NCI-H526 (cell line): ENCODE results near the gene EPG5.

ENCODE experiments used
- DNase-seq, 2 experiments: peaks; one replicate each; lab custom pipeline; 2025; lab: John Stamatoyannopoulos, UW

Gene EPG5

GRCh38 chr18:45920367-45920766, 46.8 kb downstream of the EPG5 start:
- DNase-seq = no peak

DNA sequence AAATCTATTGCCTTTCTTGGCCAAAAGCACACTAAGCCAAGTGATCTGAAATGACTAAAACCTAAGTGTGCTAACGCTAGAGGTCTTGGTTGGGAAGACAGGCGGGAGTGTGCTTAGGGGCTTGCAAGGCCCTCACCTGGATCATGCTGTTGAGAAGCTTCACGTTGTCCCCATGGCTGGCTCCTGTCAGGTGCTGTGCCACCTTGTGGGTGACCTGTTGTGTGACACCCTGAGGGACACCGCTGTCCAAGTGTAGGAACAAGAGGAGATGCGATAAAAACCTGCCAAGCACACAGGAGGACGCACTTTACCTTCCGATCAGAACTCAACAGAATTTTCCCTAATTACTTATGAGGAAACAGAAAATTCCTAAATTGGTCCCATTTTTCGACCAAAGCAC, 50.8 kb downstream of the EPG5 start:
- peak in 1 of 2 experiments; percentile 2 for DNase-seq

DNA sequence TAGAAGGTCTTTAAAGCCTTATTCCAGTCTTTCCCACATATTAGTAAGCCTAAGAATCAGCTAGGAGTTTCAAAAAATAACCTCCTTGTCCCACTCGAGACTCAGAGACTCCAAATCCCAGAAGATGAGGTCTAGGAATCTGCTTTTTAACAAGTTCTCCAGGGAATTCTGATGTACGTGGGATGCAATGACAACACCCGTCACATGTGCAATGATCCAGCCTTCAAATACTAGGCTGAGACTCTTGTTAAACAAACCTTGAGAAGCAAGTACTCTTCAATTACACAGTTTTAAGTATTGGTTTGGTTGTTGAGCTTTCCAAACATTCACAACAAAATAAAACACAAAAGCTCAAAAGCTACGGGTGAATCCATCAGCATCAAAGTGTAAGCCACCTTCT, 53.9 kb downstream of the EPG5 start:
- DNase-seq = no peak

GRCh38 chr18:45910405-45911023, 56.6 kb downstream of the EPG5 start:
- DNase-seq = peak in 1 of 2 experiments; percentile 30

DNA sequence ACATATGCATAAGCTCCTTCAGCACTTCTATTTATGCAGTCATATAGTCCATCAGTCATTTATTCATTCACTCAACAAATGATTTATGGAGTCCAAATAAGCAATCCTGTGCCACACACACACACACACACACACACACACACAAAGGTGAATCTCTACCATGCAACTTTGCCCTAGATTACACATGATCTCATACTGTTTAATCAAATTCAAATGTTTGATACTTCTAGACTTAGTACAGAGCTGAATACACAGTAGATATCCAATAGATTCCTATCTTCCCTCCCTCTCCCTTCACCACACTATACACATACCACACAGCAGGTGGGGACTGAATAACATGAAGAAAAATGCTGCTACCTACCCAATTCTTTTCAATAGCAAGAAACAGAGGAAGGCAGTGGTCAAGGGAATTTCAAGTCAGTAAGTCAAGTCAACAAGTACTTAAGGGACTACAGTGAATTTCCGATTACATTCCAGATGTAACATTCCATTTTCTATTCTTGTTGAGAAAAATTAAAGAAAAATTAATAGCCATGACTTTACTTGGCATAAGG, 65.4 kb downstream of the EPG5 start:
- DNase-seq = no peak

- DNase-seq = no peak
Observed at GRCh38 chr18:45900623-45901022, 66.5 kb downstream of the EPG5 start.

DNA sequence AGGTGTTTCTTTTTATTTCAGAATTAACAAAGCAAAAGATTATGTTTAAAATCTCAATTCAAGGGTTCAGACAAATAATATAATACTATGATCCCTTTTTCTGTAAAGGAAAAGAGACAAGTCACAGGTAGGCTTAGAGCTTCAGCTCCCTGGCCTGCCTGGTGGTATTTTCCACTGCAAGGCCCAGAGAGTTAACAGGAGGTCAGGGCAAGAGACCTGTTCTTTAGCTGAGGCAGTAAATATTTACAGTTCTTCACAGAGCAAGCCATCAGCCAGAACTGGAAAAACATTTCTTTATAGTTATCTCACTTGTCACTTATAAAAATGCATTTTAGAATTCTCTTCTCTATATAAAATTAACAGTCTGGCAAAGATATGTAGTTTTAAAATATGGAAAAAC, 70.1 kb downstream of the EPG5 start:
- no peak for DNase-seq

GRCh38 chr18:45896452-45896851, 70.7 kb downstream of the EPG5 start:
- DNase-seq = no peak

- DNase-seq = no peak
Observed at GRCh38 chr18:45895339-45895738, 71.8 kb downstream of the EPG5 start.

DNA sequence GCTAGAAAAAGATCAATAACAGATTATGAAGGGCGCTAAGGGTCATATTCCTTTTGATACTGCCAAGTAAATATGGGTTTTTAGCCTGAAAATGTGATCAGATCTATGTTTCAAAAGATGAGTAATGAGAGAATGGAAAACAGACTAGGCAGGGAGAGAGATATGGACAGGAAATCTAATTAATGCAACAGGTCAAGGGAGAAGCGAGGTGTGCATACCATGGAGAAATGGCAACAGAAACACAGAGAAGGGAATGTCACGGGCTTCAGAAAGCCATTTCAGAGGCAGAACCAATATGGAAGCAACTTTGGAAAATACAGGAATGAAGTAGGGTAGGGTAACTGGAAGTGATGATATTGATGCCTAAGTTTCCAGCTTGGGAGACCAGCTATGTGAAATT, 72.3 kb downstream of the EPG5 start:
- DNase-seq = no peak

DNA sequence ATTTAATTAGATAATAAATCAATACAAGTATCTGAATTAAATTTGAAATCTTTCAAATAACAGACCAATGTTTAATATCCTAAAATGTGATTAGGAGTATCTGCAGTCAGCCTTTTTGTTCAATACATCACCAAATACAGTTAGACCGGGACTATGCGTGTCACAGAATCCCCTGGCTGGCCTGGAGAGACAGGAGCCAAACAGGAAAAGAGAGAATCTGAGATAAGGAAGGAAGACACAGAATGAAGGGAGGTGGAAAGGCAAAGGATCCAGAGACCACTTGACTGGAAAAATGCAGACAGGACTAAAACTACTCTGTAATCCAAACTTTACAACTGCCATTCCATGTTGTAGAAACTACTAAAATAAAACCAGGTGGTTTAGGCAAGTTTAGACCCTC, 75.3 kb downstream of the EPG5 start:
- no peak for DNase-seq

- no peak for DNase-seq
Observed at GRCh38 chr18:45890606-45891005, 76.5 kb downstream of the EPG5 start.

DNA sequence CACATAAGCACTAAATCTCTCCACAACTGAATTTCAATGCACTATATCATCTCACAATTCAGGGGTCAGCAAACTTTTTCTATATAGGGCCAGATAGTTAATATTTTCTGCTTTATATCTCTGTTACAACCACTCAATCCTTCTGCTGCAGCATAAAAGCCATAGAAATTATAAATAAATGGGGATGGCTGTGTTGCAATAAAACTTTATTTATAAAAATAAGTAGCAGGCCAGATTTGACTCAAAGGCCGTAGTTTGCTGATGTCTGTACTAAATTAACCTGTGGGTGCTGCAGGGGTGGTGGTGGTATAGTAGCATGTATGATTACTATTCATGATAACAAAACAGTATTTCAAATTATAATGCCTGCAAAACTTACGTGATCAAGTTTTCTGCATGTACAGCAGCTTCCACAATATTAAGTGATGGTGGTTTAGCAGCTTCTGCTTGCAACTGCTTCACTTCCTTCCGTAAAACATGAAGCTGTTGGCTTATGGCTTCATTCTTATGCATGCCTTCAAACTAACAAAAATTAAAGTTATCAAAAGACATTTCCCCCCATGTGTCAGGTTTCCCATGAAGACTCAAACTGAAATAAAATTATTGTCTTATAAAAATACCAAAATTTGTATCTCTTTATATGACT, 77.6 kb downstream of the EPG5 start:
- no peak for DNase-seq

DNA sequence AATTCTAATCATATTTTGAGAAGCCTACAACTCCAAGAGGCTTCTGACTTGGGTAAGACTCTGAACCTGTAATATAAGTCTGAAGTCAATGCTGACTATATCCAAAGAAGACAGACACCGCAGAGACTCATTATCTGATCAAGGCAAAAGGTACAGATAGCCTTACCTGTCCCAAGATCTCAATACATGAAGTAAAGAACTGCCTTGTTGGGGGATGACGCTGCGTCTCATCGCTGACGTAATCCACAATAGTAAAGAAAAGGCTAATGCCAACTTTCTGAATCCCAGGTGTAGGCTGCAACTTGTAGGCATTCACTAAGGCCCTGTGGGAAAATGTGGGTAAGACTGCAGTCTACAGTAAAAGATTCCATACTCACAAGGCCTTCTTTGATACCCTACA, 79.5 kb downstream of the EPG5 start:
- DNase-seq = no peak

- DNase-seq = no peak
Observed at GRCh38 chr18:45880876-45881558, 86.1 kb downstream of the EPG5 start.

- peak; percentile 0 to 50 for DNase-seq
Observed at GRCh38 chr18:45879681-45880655, 87.2 kb downstream of the EPG5 start.

DNA sequence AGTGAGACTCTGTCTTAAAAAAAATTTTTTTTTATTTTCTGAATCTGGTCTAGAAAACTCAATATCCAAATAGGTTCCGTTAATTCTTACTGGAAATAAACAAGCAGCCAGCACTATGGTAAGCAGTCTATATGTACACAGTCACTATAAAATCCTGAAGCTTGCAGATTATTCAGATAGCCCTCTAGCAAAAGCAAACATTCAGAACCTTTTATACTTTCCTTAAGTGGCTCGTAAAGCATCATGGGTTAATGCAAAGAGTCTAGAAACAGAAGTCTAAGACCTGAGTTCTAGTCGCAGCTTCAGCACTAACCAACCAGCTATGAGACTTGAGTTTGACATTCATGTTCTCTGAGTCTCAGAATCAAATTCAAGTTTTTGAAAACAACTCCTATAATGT, 89.7 kb downstream of the EPG5 start:
- no peak for DNase-seq

DNA sequence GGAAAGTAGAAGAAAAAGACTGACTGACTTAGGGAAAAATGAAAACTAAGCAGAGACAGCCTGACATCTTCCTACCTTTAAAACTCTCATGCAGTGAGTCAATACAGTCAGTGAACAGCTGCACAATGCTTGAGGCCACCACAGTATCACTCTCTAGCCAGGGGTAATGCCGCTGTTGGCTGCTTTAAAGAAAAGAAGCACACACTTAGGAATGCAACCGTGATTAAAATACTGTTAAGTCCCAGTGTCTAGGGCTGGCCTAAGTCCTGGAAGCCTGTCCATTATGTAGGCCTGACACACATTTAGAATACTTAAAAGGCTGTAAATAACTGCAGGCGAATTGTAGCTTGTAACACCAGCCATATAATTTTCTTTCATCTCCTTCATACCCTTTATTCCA, 91.0 kb downstream of the EPG5 start:
- no peak for DNase-seq

DNA sequence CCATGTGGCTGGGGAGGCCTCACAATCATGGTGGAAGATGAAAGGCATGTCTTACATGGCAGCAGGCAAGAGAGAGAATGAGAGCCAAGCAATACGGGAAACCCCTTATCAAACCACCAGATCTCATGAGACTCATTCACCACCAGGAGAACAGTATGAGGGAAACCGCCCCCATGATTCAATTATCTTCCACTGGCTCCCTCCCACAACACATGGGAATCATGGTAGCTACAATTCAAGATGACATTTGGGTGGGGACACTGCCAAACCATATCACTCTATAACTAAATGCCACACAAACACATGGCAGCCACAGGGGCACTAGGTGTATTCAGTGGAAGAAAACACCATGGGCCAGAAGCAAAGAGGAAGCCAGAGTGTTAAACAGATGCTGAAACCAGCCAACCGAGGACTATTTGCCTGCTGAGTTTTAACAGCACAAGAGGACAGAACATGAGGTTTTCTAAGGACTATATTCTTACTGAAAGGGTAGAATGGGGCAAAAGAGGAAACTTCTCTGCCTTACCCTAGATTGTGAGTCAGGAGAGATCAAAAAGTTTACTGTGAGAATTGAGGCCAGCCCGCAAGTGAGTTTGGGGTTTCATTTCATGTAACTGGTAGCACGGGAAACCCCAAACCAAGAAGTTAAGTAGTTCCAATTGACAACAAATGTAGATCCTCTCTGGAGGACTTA, 92.5 kb downstream of the EPG5 start:
- no peak for DNase-seq

- no peak for DNase-seq
Observed at GRCh38 chr18:45871431-45872084, 95.6 kb downstream of the EPG5 start.

GRCh38 chr18:45870419-45870818, 96.7 kb downstream of the EPG5 start:
- no peak for DNase-seq
